ENCODE results near the gene RYR1.
"Not testable (repeated sequence)": the region's sequence is repeated elsewhere in the genome, so short reads cannot be mapped to it uniquely, and the experiment has no call there.

DNA sequence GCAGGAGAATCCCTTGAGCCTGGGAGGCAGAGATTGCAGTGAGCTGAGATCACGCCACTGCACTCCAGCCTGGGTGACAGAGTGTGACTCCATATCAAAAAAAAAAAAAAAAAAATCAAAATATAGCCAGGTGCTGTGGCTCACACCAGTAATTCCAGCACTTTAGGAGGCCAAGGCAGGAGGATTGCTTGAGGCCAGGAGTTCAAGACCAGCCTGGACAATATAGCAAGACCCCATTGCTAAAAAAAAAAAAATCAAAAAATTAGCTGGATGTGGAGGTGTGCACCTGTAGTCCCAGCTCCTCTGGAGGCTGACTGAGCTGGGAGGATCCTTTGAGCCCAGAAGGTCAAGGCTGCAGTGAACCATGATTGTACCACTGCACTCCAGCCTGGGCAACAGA lies 119.7 kb downstream of the RYR1 start:
- TF ChIP-seq, protein P1, sequence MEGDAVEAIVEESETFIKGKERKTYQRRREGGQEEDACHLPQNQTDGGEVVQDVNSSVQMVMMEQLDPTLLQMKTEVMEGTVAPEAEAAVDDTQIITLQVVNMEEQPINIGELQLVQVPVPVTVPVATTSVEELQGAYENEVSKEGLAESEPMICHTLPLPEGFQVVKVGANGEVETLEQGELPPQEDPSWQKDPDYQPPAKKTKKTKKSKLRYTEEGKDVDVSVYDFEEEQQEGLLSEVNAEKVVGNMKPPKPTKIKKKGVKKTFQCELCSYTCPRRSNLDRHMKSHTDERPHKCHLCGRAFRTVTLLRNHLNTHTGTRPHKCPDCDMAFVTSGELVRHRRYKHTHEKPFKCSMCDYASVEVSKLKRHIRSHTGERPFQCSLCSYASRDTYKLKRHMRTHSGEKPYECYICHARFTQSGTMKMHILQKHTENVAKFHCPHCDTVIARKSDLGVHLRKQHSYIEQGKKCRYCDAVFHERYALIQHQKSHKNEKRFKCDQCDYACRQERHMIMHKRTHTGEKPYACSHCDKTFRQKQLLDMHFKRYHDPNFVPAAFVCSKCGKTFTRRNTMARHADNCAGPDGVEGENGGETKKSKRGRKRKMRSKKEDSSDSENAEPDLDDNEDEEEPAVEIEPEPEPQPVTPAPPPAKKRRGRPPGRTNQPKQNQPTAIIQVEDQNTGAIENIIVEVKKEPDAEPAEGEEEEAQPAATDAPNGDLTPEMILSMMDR (IDR thresholded peaks at IDR 0.05) = not testable (repeated sequence)
- not testable (repeated sequence) for TF ChIP-seq POLR2A (IDR thresholded peaks at IDR 0.05)

All from lower leg skin (tissue), 3 donors.